Regular cardiac myocyte (primary cell): Measurements from ENCODE around the gene NEK7. TPM values are rescaled to one million over a fixed set of nuclear protein-coding genes. Genes with fewer than 3 reads are reported as not detected.

Source experiments
- total RNA-seq: library from RNA; depleted of rRNA; stranded (reverse); fragments of >200 nt; gene quantifications from 2 replicates; pipeline ENCODE4 v1.2.3, GENCODE V29; 2014

NEK7 gene
- 378 and 404 TPM in 2 replicates for total RNA-seq

DNA sequence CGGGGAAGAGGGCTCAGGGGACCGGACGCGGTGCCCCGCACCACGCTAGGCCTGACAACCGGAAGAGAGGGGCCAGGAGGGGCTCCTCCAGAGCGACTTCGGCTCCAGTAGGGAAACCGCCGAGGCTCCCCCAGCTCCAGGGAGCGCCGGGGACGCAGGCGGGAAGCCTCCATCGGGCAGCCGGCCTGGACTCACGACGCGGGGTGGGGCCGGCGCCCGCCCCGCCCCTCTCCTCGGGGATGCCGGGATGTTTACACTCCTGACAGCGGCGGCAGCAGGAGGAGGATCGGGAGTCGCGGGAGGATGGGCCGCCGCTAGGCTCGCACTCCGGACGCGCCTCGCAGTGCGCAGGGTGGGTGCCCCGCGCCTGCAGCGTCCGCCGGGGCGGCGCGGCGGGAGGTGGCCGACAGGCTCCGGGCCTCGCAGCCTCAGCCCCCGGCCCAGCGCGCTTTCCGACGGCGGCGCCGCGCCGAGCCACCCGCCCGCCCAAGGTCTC lies at the start of gene NEK7:
Gene NEK7 (plus strand): TSS at position 254 of the 496 bp plus-strand sequence. CDS start 75,583 bp downstream, outside the sequence.

Other genes starting within 250 kb of the NEK7 start
- gene LHX9, start 239.6 kb upstream of the NEK7 start, total RNA-seq = 0.28 and 0.58 TPM in 2 replicates